ENCODE measurements around the gene ZNF678.
"Not testable (repeated sequence)": the region's sequence is repeated elsewhere in the genome, so short reads cannot be mapped to it uniquely, and the experiment has no call there.

The ZNF678 gene

DNA sequence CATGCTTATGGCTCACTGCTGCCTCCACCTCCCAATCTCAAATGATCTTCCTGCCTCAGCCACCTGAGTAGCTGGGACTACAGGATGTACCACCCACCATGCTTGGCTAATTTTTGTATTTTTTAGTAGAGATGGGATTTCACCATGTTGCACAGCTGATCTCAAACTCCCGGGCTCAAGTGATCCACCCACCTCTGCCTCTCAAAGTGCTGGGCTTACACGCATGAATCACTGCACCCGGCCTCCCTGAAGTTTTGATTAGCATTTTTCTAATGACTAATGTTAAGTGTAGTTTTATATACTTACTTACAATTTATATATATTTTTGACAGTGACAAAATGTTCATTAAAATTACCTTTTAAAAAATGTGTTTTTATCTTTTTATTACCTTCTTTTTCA, 41.1 kb downstream of the ZNF678 start:
- DNase-seq (ENCODE audit: low spot score), result no peak

DNA sequence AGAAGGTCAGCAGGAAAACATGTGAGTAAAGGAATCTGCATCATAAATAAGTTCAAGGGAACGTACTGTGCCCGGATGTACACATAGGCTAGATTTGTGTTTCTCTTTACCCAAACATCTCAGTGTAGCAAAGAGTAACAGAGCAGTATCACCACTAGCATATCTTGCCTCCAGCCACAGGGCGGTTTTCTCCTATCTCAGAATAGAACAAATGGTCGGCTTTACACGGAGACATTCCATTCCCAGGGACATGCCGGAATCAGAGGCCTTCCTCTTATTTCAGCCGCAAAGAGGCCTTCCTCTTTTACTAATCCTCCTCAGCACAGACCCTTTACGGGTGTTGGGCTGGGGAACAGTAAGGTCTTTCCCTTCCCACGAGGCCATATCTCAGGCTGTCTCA, 42.9 kb downstream of the ZNF678 start:
- not testable (repeated sequence) for DNase-seq (ENCODE audit: low spot score)

DNA sequence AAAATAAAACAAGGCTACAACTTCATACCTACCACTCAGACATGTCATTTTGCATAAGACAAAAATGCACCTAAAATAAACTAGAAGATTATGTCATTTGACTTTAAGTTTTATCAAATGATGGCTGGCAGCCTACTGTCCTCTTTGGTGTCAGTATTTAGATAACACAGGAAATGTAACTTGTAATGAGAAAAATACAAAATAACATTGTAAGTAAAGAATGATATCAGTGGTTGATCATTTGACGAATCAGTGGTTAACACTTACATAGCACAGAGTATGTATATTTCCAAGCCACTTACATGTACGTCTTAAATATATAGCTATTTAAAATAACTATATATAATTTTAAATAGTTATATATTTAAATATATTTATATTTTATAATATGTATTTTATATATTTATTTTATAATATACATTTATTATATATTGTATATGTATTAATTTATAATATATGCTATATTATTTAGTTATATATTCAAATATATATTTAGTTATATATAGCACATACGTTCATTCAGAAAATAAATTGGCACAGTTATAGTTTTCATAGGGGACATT, 44.1 kb downstream of the ZNF678 start:
- no peak for DNase-seq (ENCODE audit: low spot score)

DNA sequence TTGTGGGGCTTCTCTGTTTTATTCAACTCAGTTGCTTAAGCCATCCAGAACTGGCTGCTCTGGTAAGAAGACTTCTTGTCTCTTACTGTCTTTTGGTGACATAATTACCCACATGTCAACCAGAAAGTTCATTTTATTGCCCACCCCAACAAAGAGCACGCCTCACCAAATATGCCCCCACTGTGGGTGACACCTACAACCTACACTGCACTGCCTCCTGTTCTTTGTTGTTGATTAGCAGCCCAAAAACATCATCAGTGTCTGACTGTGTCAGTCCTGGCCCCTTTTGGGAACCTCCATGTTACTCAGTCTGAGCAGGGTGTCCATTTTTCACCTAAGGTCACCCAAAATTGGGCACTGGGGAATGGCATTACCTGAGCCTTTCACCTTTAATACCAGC, 49.3 kb downstream of the ZNF678 start:
- no peak for DNase-seq (ENCODE audit: low spot score)

GRCh38 chr1:227613526-227613925, 50.2 kb downstream of the ZNF678 start:
- no peak for DNase-seq (ENCODE audit: low spot score)

GRCh38 chr1:227621211-227621610, 57.9 kb downstream of the ZNF678 start:
- DNase-seq (ENCODE audit: low spot score), result no peak

GRCh38 chr1:227622739-227623475, 59.6 kb downstream of the ZNF678 start:
- no peak for DNase-seq (ENCODE audit: low spot score)

- DNase-seq (ENCODE audit: low spot score), result no peak
These were observed 69.0 kb downstream of the ZNF678 start for GRCh38 chr1:227632325-227632724.

DNA sequence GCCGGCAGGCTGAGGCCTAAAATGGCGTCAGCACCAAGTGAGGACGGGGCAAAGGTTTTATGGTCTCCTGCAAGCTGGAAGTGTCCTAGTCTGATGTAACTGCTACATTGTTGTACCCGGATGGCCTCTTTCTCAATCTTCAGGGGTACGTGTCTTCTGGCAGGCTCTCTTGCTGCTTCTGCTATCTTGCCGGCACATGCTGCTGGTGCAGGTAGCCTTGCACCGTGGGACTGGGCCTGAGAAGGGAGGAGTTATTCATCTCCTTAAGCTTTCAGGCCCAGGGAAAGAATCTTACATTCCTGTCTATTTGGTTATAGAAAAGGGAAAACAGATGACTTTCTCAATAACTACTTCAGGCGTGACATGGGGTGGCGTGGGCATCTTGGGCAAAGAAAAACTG, 72.2 kb downstream of the ZNF678 start:
- no peak for DNase-seq (ENCODE audit: low spot score)

DNA sequence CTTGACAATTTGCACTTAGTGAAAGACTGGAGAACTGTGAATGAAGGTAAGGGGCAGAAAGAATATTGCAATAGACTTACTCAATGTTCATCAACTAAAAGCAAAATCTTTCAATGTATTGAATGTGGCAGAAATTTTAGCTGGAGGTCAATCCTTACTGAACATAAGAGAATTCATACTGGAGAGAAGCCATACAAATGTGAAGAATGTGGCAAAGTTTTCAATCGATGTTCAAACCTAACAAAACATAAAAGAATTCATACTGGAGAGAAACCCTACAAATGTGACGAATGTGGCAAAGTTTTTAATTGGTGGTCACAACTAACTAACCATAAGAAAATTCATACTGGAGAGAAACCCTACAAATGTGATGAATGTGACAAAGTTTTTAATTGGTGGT, 91.1 kb downstream of the ZNF678 start:
- DNase-seq (ENCODE audit: low spot score), result no peak

DNA sequence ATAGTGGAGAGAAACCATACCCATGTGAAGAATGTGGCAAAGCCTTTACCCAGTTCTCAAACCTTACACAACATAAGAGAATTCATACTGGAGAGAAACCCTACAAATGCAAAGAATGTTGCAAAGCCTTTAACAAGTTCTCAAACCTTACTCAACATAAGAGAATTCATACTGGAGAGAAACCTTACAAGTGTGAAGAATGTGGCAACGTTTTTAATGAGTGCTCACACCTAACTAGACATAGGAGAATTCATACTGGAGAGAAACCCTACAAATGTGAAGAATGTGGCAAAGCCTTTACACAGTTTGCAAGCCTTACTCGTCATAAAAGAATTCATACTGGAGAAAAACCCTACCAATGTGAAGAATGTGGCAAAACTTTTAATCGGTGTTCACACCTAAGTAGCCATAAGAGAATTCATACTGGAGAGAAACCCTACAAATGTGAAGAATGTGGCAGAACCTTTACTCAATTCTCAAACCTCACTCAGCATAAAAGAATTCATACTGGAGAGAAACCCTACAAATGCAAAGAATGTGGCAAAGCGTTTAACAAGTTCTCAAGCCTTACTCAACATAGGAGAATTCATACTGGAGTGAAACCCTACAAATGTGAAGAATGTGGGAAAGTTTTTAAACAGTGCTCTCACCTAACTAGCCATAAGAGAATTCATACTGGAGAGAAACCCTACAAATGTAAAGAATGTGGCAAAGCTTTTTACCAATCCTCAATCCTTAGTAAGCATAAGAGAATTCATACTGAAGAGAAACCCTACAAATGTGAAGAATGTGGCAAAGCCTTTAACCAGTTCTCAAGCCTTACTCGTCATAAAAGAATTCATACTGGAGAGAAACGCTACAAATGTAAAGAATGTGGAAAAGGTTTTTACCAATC, 91.7 kb downstream of the ZNF678 start:
- no peak for DNase-seq (ENCODE audit: low spot score)

- no peak for DNase-seq (ENCODE audit: low spot score)
These were observed 98.1 kb downstream of the ZNF678 start for GRCh38 chr1:227661495-227661894.

GRCh38 chr1:227662933-227663332, 99.6 kb downstream of the ZNF678 start:
- DNase-seq (ENCODE audit: low spot score), result no peak

DNA sequence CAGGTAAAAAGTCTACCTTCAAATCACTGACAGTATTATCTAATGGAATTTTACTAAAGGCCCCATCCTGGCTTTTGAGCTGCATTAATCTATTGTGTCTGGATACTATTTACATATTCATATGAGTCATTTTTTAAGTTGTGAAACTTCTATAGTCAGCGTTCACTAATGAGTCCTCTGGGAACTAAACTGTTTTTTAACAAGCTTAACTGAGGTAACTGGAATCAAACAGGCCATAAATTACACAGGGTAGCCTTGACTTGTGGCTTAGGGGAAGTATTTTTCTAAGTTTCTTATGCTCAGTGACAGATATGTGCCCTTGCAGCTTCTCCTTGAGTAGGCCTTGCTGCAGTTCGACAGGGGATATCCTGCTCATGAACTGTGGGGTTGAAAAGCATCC, 102.9 kb downstream of the ZNF678 start:
- no peak for DNase-seq (ENCODE audit: low spot score)

GRCh38 chr1:227673441-227673840, 110.1 kb downstream of the ZNF678 start:
- DNase-seq (ENCODE audit: low spot score), result no peak

GRCh38 chr1:227685807-227686206, 122.5 kb downstream of the ZNF678 start:
- DNase-seq (ENCODE audit: low spot score), result no peak

- DNase-seq (ENCODE audit: low spot score), result no peak
These were observed 134.0 kb downstream of the ZNF678 start for GRCh38 chr1:227697321-227697864.

DNA sequence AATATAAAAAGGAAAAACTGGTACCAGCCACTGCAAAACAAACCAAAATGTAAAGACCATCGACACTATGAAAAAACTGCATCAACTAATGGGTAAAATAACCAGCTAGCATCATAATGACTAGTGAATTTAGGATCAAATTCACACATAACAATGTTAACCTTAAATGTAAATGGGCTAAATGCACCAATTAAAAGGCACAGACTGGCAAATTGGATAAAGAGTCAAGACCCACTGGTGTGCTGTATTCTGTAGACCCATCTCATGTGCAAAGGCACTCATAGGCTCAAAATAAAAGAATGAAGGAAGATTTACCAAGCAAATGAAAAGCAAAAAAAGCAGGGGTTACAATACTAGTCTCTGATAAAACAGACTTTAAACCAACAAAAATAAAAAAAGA, 138.3 kb downstream of the ZNF678 start:
- DNase-seq (ENCODE audit: low spot score), result not testable (repeated sequence)

GRCh38 chr1:227707846-227708245, 144.5 kb downstream of the ZNF678 start:
- DNase-seq (ENCODE audit: low spot score), result no peak

- no peak for DNase-seq (ENCODE audit: low spot score)
These were observed 146.1 kb downstream of the ZNF678 start for GRCh38 chr1:227709451-227709850.

GRCh38 chr1:227710474-227710873, 147.1 kb downstream of the ZNF678 start:
- not testable (repeated sequence) for DNase-seq (ENCODE audit: low spot score)

DNA sequence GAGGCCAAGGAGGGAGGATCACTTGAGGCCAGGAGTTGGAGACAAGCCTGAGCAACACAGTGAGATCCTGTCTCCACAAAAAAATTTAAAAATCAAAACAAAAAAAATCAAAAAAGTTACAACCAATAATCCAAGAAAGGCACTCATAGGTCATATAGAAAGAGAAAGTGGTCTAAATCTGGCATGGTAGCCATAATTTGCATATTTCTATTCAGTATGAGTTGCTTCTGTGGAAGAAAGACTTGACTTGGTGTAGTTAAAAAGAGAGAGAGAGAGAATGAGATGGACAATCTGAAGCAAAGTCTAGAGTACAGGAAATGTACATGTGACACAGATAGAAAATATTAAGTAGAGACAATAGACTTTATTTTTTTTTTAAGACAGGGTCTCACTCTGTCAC, 149.3 kb downstream of the ZNF678 start:
- no peak for DNase-seq (ENCODE audit: low spot score)

- no peak for DNase-seq (ENCODE audit: low spot score)
These were observed 155.6 kb downstream of the ZNF678 start for GRCh38 chr1:227718932-227719331.

Data from globus pallidus (tissue), 1 donor.